Activated CD8-positive, alpha-beta T cell treated with anti-CD3 and anti-CD28 coated beads for 36 hours (primary cell): ENCODE data around the gene GREM2. TPM values are rescaled to one million over a fixed set of nuclear protein-coding genes. Genes with fewer than 3 reads are reported as not detected.

Experiments used
- ATAC-seq: fragments of 200-7000 bp; cut with Tn5 transposase; one replicate; pipeline ENCODE4 v1.10.0; 2021; ENCODE audit warnings: mild to moderate bottlenecking, moderate library complexity
- CTCF ChIA-PET: fragments of 350-600 bp; sonication (Branson Sonifier 250); formaldehyde crosslinking; loops from one replicate; lab custom pipeline; 2021; ENCODE audit warnings: antibody characterized with exemption; lab: Charles Lee
- POLR2A ChIA-PET: fragments of 350-600 bp; sonication (Branson Sonifier 250); formaldehyde crosslinking; loops from one replicate; lab custom pipeline; 2021; ENCODE audit warnings: antibody characterized with exemption; lab: Charles Lee
- DNase-seq: peaks from one replicate; pipeline ENCODE4 v3.0.0-alpha.2; 2020
- H3K27ac Mint-ChIP-seq: one replicate; pipeline ENCODE4 v1.8.0; 2021; ENCODE audit warnings: mild to moderate bottlenecking, mixed read lengths
- H3K27me3 Mint-ChIP-seq: one replicate; pipeline ENCODE4 v1.8.0; 2021; ENCODE audit warnings: mixed read lengths
- H3K36me3 Mint-ChIP-seq: one replicate; pipeline ENCODE4 v1.8.0; 2021; ENCODE audit warnings: low read depth, mixed read lengths
- H3K4me1 Mint-ChIP-seq: one replicate; pipeline ENCODE4 v1.8.0; 2021; ENCODE audit warnings: low read depth, mixed read lengths
- H3K4me3 Mint-ChIP-seq: one replicate; pipeline ENCODE4 v1.8.0; 2021; ENCODE audit warnings: mild to moderate bottlenecking, moderate library complexity, mixed read lengths
- H3K9me3 Mint-ChIP-seq: one replicate; pipeline ENCODE4 v1.8.0; 2021; ENCODE audit warnings: mixed read lengths
- intact Hi-C: fragments of 100-400 bp; cut with micrococcal nuclease; formaldehyde crosslinking; loops from one replicate; pipeline ENCODE4 v1.10.0; 2022
- total RNA-seq, 2 experiments: library from RNA; stranded (reverse); gene quantifications; one replicate each; pipeline ENCODE4 v1.2.3, GENCODE V29; 2021
- TF ChIP-seq, protein P1 (sequence below): fragments of 200-600 bp; IDR thresholded peaks from one replicate; pipeline ENCODE4 v1.8.0; 2022; ENCODE audit warnings: antibody characterized with exemption, mild to moderate bottlenecking

GREM2 gene
- total RNA-seq, 2 experiments from 2014 or later, result not detected

DNA sequence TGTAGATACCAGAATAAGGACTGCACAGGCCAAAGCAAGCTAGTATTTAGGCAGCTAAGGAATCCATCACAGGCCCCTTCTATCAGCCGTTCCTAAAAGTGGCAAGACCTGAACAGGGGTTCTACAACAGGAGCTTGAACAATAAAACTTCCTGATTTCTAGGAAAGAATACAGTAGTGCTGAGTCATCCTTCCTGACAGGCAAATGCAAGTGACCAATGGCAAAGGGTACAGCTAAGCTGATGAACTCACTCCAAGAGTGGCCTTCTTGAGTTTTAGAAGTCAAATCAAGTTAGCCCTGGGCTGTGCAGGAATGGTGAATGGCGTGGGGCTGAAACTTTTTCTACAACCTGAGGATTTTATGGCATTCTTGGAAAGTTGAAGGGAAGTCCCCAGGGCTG lies 112.9 kb downstream of the GREM2 start:
- H3K27me3 Mint-ChIP-seq, result no peaks in the 10 kb centered on the region

DNA sequence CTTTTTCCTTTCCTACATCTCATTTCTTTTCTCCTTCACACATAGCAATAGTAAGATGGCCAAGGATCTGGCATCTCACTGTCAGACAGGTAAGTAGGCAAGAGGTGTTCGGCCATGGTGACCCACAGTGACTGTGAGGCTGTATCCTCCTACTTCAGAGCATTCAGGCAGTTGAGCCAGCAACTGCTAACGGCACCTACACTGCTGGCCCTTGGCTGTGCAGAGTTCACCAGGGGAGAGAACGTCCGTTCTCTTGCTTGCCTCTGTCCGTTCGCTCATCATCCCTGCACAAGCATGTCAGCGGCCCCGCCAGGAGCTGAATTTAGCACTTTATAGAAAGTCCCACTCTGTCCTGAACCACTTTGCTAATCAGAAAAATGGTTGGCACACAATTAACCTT lies 113.6 kb downstream of the GREM2 start:
- H3K36me3 Mint-ChIP-seq, result no peaks in the 10 kb centered on the region
- intact Hi-C loops, result no loop called here
- TF ChIP-seq, protein P1, sequence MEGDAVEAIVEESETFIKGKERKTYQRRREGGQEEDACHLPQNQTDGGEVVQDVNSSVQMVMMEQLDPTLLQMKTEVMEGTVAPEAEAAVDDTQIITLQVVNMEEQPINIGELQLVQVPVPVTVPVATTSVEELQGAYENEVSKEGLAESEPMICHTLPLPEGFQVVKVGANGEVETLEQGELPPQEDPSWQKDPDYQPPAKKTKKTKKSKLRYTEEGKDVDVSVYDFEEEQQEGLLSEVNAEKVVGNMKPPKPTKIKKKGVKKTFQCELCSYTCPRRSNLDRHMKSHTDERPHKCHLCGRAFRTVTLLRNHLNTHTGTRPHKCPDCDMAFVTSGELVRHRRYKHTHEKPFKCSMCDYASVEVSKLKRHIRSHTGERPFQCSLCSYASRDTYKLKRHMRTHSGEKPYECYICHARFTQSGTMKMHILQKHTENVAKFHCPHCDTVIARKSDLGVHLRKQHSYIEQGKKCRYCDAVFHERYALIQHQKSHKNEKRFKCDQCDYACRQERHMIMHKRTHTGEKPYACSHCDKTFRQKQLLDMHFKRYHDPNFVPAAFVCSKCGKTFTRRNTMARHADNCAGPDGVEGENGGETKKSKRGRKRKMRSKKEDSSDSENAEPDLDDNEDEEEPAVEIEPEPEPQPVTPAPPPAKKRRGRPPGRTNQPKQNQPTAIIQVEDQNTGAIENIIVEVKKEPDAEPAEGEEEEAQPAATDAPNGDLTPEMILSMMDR, result no peak
- ChIA-PET POLR2A (no interaction called here), CTCF (no interaction called here)
- no peak overlapping the region for H3K4me3 Mint-ChIP-seq
- H3K9me3 Mint-ChIP-seq, result no peaks in the 10 kb centered on the region
- no peak for DNase-seq
- no peak for ATAC-seq
- no peaks in the 10 kb centered on the region for H3K4me1 Mint-ChIP-seq
- H3K27me3 Mint-ChIP-seq, result no peaks in the 10 kb centered on the region
- no peak overlapping the region for H3K27ac Mint-ChIP-seq

More for the DNA sequence above, 112.9 kb downstream of the GREM2 start:
- intact Hi-C loops, result no loop called here
- ATAC-seq, result no peak
- Mint-ChIP-seq H3K4me1 (no peaks in the 10 kb centered on the region), H3K9me3 (no peaks in the 10 kb centered on the region), H3K4me3 (no peak overlapping the region), H3K27ac (no peak overlapping the region), H3K36me3 (no peaks in the 10 kb centered on the region)
- CTCF ChIA-PET, result no interaction called here
- POLR2A ChIA-PET, result no interaction called here
- TF ChIP-seq, protein P1, result no peak
- no peak for DNase-seq

DNA sequence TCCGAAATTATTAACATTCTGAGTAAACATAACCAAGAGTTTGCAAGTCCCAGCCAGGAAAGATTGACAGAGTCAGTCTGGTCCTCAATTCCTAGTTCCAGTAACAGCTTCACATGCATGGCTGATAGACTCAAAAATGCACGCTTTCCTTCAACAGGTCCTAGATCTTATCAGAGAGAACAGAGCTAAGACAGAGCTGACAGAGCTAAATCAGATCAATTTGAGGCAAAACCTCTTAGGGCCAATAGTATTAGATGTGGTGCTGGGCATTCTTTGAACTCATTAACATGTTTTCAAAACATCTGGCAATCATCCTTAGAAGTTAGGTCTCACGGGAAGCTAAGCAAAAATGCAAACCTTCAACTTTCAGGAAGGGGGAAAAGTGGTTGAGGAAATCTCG lies 114.0 kb downstream of the GREM2 start:
- no peak overlapping the region for H3K27ac Mint-ChIP-seq
- ATAC-seq, result no peak
- no peaks in the 10 kb centered on the region for H3K9me3 Mint-ChIP-seq
- CTCF ChIA-PET, result no interaction called here
- POLR2A ChIA-PET, result no interaction called here
- H3K4me1 Mint-ChIP-seq, result no peaks in the 10 kb centered on the region
- TF ChIP-seq, protein P1, result no peak
- H3K4me3 Mint-ChIP-seq, result no peak overlapping the region
- DNase-seq, result no peak
- intact Hi-C loops, result no loop called here
- H3K27me3 Mint-ChIP-seq, result no peaks in the 10 kb centered on the region
- H3K36me3 Mint-ChIP-seq, result no peaks in the 10 kb centered on the region

DNA sequence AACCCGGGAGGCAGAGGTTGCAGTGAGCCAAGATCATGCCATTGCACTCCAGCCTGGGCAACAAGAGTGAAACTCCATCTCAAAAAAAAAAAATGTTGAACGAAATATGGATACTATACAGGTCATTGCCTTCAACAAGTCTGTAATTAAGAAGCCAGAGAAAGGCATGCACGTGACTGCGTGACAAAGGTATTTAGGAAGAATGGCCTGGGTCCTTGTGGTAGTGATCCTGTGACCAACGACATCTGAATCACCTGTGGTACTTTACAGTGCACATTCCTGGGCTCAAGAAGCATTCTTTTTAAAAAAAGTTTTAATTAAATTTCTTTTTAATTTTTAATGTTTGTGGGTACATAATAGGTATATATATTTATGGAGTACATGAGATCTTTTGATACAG lies 115.0 kb downstream of the GREM2 start:
- H3K36me3 Mint-ChIP-seq, result no peaks in the 10 kb centered on the region
- CTCF ChIA-PET, result no interaction called here
- DNase-seq, result no peak

DNA sequence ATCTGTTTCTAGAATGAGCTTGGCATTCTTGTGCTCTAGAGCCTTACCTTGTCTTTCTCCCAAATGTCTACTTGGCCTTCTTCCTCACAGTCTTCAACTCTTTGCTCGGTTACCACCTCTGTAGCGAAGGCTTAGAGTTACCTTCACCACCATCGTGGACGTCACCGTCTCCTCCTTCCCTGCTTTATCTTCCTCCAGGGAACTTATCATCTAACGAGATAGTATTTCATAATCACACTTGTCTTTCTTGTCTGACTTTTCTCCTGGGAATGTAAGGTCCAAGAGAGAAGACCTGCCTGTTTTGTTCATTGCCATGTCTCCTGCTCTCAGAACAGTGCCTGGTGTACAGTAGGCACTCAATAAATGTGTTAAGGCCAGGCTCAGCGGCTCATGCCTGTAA lies 115.6 kb downstream of the GREM2 start:
- TF ChIP-seq, protein P1, result no peak
- Mint-ChIP-seq H3K27me3 (peaks cover 3% of the 10 kb centered on the region), H3K9me3 (peaks cover 2% of the 10 kb centered on the region), H3K36me3 (no peaks in the 10 kb centered on the region), H3K4me3 (no peak overlapping the region), H3K4me1 (no peaks in the 10 kb centered on the region), H3K27ac (no peak overlapping the region)
- DNase-seq, result no peak
- ATAC-seq, result no peak
- intact Hi-C loops, result no loop called here
- ChIA-PET POLR2A (no interaction called here), CTCF (interaction anchor here (0.6 kb wide), 1 partner anchor 119 kb away, joined by 3 read pairs; no protein-coding TSS in a partner anchor)

More for the DNA sequence above, 115.0 kb downstream of the GREM2 start:
- H3K4me1 Mint-ChIP-seq, result no peaks in the 10 kb centered on the region
- intact Hi-C loops, result no loop called here
- H3K27me3 Mint-ChIP-seq, result peaks cover 3% of the 10 kb centered on the region
- H3K4me3 Mint-ChIP-seq, result no peak overlapping the region
- no peak overlapping the region for H3K27ac Mint-ChIP-seq
- H3K9me3 Mint-ChIP-seq, result no peaks in the 10 kb centered on the region
- TF ChIP-seq, protein P1, result no peak
- ATAC-seq, result no peak
- POLR2A ChIA-PET, result no interaction called here
